GM18907 (cell line): ENCODE data around the gene TXNL4A.
"Not testable (repeated sequence)": the region's sequence is repeated elsewhere in the genome, so short reads cannot be mapped to it uniquely, and the experiment has no call there.

Experiments used
- ATAC-seq: cut with Tn5 transposase; IDR thresholded peaks from one replicate; pipeline ENCODE4 v1.9.1; 2021; ENCODE audit warnings: mild to moderate bottlenecking, moderate library complexity; ENCODE audit not compliant: unreplicated experiment

TXNL4A gene

GRCh38 chr18:79999701-80000100 lies 11.3 kb upstream of the TXNL4A start:
- ATAC-seq = not testable (repeated sequence)

DNA sequence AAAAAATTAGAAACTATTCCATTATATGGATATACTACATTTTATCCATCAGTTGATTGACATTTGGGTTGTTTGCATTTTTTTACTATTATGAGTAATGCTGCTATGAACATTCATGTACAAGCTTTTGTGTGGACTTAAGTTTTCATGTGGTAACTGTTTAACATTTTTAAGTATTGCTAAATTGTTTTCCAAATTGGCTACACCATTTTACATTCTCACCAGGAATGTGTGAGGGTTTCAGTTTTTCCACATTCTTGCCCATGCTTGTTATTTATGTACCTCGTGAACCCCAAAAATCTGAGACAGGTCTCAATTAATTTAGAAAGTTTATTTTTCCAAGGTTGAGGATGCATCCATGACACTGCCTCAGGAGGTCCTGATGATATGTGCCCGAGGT lies 3.1 kb upstream of the TXNL4A start:
- ATAC-seq = no peak

DNA sequence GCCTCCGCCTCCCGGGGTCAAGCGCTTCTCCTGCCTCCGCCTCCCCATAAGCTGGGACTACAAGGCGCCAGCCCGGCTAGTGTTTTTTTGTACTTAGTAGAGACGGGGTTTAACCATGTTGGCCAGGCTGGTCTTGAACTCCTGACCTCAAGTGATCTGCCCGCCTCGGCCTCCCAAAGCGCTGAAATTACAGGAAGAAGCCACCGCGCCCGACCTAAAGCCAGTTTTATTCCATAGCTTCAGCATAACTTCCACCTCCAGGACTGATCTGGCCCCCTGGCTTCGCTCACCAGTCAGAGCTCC lies 783 bp upstream of the TXNL4A start:
- ATAC-seq = no peak

DNA sequence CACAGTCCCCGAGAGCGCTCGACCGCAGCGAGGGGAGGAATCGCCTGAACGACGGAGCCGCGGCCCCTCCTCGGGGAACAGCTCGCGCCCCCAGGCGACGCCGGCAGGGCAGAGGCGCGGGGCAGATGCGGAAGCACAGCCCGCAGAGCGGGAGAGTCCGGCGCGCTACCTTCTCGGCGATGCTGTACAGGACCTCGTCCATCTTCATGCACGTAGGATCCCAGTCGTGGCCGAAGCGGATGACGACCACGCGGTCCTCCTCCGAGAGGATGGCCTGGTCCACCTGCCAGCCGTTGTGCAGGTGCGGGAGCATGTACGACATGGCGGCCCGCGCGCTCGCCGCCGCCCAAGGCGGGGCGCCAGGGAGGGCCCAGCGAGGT lies 302 bp downstream of the TXNL4A start:
- peak; percentile 73 for ATAC-seq

DNA sequence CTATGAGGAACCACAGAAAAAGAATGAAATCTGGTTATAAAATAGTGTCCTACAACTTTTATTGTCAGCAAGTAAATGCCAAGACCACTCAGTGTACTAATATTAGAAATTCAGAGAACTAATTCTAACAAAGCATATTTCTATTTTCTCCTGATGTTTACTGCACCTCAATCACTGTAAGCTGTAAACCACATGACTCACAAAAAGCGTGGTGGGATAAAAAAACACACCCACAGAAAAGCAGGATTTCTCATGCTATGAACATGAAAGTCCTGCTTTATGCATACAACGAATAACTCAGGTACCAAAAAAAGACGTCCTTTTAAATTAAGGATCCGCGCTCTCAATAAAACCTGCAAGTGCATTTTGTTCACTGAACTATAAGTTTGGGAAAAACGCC lies 797 bp downstream of the TXNL4A start:
- ATAC-seq = no peak

DNA sequence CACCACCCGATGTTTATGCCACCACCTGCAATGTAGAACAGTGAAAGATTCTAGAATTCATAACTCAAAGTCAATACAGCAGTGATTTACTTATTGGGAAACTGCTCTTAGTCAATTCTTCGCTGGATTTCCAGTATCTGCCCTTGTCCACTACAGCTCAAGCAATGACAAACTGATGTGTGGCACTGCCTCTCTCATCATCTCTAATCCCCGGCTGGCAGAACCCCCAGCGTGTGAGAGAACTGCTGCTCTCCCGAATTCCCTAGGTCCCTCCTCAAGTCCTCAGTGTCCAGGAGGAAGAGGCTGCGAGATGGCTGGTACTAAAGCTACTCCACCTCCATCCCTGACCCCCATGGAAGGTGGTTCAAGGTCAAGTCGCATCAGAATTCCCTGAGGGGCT lies 1.6 kb downstream of the TXNL4A start:
- no peak for ATAC-seq

DNA sequence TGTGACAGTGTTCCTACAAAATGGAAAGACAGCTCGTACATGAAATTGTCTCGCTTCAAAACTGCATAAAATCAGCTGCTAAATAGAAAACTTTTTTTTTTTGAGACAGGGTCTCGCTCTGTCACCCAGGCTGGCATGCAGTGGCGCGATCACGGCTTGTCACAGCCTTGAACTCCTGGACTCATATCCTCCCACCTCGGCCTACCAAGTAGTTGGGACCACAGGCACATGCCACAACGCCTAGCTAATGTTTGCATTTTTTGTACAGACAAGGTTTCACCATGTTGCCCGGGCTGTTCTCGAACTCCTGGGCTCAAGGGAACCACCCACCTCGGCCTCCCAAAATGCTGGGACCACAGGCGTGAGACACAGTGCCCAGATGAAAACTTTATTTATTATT lies 3.2 kb downstream of the TXNL4A start:
- ATAC-seq = no peak

GRCh38 chr18:79983793-79984192 lies 4.6 kb downstream of the TXNL4A start:
- ATAC-seq = no peak

- no peak for ATAC-seq
These were observed 5.1 kb downstream of the TXNL4A start for GRCh38 chr18:79983253-79983652.

DNA sequence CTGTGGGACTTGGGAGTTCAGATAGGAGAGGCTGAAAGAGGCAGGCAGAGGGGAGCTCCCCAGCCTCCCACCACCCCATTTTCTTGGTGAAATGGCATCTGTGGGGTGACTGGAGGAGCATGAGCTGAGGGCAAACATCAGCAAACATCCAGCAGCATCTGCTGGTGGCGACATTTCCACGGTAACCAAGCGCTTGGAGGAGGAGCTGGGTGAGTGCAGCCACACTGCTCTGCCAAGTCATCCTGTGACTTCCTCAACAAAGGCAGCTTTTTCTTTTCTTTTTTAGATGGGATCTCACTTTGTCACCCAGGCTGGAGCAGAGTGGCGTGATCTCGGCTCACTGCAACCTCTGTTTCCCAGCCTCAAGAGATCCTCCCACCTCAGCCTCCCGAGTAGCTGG lies 5.6 kb downstream of the TXNL4A start:
- no peak for ATAC-seq

GRCh38 chr18:79980585-79980984 lies 7.8 kb downstream of the TXNL4A start:
- no peak for ATAC-seq

DNA sequence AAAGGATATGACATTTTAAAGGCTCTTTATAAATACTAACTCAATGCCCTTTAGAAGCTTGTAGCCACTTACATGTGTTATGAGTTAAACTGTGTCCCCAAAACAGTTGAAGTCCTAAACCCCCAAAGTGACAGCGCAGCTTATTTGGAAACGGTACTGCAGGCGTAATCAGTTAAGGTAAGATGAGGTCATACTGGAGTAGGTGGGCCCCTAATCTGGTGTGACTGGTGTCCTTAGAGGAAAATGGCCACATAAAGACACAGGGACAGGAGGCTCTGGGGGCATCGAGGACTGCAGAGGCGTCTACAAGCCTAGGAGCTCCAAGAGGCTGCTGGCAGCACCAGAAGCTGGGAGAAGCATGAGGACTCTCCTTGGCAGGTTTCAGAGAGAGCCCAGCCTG lies 8.5 kb downstream of the TXNL4A start:
- no peak for ATAC-seq

DNA sequence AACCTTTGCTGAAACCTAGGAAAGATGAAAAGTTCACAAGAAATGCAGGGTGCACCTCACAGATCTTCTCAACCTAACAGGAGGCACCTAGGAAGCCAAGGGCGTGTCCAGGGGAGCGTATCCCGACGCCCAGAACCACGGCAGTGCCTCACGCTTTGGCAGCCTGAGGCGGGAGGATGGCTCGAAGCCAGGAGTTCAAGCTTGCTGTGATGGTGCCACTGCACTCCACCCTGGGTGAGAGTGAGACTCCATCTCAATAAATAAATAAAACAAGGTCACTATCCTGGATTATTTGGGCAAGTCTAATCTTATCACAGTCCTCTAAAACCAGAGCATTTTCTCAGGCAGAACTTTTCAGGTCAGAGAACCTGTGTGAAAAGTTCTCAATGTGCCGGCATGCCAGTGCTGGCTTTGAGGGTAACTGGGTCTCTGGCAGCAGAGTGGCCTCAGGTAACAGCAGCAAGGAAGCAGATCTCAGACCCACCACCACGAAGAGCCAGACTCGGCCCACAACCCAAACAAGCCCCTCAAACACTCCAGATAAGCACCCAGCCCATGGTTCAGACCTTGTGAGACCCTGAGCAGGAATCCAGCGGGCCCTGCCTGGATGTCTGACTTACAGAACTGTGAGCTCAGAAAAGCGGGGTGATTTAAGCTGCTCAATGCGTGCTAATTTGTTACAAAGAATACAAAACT lies 12.2 kb downstream of the TXNL4A start:
- no peak for ATAC-seq

GRCh38 chr18:79975043-79975442 lies 13.3 kb downstream of the TXNL4A start:
- no peak for ATAC-seq

- ATAC-seq = no peak
These were observed 14.2 kb downstream of the TXNL4A start for GRCh38 chr18:79974025-79974654.

DNA sequence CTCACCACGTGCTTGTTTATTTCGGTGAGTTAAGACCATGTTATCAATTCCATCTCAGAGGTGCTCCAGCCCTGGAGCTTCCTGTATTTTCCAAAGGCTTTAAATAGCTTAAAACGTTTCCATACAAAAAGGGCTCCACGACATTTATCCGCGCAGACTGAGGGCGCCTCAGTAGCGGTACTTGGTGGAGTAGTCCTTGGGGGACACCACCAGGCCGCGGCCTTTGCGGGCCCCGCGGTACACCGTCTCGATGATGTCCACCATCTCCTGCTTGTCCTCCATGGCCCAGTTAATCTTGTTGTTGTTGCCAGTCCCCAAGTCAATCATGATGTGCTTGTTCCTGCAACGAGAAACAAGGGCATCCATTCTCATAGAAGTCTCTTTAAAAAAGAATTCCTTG lies 14.8 kb downstream of the TXNL4A start:
- ATAC-seq = no peak

DNA sequence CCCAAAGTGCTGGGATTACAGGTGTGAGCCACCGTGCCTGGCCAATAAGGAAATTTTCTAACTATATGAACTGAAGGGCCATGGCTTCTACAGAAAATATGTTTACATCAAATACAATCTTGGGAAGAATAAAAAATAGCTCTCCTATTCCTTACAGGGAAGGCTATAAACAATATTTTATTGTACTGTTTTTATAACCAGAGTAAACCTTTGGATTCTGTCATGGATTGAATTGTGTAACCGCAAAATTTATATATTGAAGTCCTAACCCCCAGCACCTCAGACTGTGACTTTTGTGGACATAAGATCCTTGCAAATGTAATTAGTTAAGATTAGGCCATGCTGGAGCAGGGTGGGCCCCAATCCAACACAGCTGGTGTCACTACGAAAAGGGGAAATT lies 15.6 kb downstream of the TXNL4A start:
- no peak for ATAC-seq

DNA sequence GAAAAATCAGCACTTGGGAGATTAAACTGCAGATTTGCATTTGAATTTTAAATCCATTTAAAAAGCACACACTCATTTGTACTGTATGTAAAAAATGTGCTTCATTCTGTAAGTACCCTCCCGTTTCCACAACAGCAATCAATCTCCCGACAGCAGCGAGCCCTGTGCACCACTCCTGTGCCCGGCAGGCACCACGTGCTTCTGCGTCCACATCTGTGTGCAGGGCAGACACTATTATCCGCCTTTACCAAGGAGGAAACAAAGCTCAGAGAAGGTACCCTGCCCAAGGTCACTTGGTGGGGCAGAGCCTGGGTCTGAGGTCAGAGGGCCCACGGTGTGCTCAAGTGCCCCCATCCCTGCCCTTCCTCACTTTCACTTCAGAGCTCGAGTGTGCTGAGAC lies 16.4 kb downstream of the TXNL4A start:
- no peak for ATAC-seq

DNA sequence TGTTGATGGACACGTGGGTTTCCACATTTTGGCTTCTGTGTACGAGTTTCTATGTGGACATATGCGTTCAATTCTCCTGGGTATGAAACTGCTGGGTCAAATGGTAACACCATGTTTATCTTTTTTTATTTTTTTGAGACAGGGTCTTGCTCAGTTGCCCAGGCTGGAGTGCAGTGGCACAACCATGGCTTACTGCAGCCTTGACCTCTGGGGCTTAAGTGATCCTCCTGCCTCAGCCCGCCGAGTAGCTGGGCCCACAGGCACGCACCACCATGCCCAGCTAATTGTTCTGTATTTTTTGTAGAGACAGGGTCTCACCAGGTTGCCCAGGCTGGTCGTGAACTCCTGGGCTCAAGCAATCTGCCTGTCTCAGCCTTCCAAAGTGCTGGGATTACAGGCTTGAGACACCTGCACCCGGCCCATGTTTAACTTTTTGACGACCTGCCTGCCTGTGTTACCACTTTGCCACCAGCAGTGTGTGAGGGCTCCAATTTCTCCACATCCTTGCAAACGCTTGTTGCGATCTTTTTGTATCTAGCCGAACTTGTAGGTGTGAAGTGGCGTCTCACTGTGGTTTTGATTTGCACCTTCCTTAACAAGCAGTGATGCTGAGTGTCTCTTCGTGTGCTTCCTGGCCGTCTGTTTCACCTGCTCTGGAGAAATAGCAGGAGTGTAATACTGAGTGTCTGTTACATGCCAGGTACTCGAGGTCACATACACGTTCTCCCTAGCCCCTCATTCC lies 17.0 kb downstream of the TXNL4A start:
- no peak for ATAC-seq

DNA sequence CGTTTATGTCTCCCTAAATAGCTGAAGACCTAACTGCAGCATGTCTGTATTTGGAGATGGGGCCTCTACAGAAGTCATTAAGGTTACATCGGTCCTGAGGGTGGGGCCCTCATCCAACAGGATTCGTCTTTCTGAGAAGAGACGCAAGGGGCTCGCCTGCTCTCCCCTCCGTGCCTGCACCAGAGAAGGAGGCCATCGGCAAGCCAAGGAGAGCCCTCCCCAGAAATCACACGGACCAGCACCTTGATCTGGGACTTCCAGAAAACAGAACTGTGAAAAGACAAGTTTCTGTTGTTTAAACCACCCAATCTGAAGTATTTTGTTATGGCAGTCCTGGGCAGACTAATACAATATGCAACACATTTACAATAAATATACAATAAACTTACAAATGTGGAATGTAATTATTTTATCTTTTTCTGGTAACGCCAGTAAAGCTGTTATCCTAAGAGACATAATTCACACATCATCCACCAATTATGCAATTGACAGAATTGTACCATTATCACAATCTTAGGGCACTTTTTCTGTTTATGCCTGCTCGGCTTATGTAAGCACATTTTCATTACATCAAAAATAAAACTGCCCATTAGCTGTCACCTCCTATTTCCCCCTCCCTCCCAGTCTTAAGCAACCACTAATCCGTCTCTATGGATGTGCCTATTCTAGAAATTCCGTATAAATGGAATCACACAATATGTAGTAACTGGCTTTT lies 17.8 kb downstream of the TXNL4A start:
- no peak for ATAC-seq

GRCh38 chr18:79965119-79965902 lies 23.1 kb downstream of the TXNL4A start:
- no peak for ATAC-seq
